Placental epithelial cell (primary cell): ENCODE results near the gene GIT2. TPM values are rescaled to one million over a fixed set of nuclear protein-coding genes. Genes with fewer than 3 reads are reported as not detected.

ENCODE experiments used
- total RNA-seq: library from RNA; depleted of rRNA; stranded (reverse); fragments of >200 nt; gene quantifications from 2 replicates; pipeline ENCODE4 v1.2.3, GENCODE V29; 2012

Gene GIT2, protein sequence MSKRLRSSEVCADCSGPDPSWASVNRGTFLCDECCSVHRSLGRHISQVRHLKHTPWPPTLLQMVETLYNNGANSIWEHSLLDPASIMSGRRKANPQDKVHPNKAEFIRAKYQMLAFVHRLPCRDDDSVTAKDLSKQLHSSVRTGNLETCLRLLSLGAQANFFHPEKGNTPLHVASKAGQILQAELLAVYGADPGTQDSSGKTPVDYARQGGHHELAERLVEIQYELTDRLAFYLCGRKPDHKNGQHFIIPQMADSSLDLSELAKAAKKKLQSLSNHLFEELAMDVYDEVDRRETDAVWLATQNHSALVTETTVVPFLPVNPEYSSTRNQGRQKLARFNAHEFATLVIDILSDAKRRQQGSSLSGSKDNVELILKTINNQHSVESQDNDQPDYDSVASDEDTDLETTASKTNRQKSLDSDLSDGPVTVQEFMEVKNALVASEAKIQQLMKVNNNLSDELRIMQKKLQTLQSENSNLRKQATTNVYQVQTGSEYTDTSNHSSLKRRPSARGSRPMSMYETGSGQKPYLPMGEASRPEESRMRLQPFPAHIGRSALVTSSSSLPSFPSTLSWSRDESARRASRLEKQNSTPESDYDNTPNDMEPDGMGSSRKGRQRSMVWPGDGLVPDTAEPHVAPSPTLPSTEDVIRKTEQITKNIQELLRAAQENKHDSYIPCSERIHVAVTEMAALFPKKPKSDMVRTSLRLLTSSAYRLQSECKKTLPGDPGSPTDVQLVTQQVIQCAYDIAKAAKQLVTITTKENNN
- 29.4 and 33.3 TPM in 2 replicates for total RNA-seq

GRCh38 chr12:109995686-109996482, at the start of gene GIT2:
GIT2 (minus strand) TSS chr12:109996368; CDS start chr12:109996224, 144 bp downstream.

DNA sequence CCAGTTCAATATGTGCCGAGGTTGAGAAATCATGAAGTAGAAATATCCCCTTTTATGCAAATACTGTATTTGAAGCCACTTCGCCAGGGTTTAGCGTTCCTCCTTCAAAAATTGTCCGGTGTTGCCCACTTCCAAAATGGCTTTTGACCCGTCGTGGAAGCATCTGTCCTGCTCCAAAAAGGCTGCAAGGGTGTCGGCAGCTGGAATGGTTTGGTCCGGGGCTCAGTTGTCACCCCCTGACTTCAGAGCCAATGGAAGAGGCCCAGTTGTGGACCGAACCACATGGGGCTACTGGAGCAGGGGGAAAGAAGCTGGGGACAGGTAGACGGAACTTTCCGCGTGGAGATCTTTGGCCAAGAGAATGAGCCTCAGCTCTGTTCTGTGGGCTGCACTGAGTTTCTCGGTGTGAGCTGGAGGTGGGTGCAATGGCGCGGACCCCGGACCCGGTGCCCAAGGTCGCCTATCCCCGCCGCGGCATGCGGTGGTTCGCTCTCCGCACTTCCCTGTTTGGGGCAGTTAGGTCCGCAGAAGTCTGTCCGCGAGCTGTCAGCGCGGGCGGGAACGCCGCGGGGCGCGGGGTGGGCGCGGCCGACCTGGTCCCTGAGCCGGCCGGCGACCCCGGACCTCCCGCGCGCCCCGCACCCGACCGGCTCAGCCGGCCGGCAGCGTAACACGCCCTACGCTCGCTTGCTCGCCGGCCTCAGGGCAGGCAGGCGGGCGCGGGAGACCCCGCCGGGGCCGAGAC, 2.9 kb upstream of the GIT2 start, which contains the start of gene ANKRD13A:
Gene ANKRD13A (plus strand): TSS at position 527 of the 745 bp plus-strand sequence. CDS start 259 bp downstream, outside the sequence.

GRCh38 chr12:109899783-109900751, 96.1 kb downstream of the GIT2 start, which contains the start of gene TCHP:
TCHP (plus strand) TSS chr12:109900274; CDS start chr12:109903027, 2,753 bp downstream.

DNA sequence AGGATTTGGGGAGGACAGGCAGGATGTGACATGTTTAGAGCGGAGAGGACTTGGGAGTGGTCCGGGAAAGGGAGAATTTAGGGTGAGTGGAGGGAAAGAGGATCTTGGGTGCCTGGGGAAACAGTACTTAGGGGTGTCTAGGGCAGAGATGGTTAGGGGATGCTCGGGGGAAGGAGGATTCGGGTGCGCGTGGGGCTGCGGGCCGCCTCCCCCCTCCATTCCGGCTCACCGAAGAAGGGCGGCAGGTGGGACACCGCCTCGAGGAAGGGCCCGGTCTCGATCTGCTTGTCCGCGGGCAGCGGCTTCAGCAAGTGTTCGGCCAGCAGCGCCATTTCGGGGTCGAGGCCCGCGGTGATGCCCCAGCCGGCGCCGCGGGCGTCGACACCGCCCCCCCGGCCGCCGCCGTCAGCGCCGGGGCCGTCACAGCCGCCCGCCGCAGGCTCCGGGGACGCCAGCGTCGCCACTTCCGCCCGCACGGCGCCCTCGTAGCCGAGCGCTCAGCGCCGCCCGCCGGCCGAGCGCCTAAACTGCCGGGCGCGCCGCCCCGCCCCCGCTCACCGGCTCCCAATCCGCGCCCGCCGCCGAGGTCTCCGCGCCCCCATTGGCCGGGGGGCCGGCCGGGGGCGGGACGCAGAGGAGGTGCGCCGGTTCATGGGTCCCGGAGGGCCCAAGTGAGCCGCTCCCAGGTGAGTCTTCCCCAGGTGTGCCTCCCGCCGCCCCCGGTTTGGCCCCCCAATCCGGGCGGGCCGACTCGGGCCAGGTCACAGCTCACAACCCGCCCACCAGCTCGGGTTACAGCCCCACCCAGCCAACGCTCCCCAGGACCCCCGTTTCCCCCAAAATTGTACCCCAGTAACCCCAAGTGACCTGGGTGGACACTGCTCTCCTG, 115.9 kb downstream of the GIT2 start, which contains the start of gene GLTP:
Gene GLTP (minus strand): TSS at position 499 of the 889 bp plus-strand sequence. CDS start 167 bp downstream, at position 332.

Other genes with a start within 250 kb of the GIT2 start
- gene TRPV4, start 163.0 kb downstream of the GIT2 start, total RNA-seq: 2.5 and 2.7 TPM in 2 replicates
- 25.5 and 47.1 TPM in 2 replicates for gene GLTP, start 115.8 kb downstream of the GIT2 start, total RNA-seq
- 6.3 and 9.4 TPM in 2 replicates for gene TCHP, start 96.1 kb downstream of the GIT2 start, total RNA-seq
- 53.0 and 83.9 TPM in 2 replicates for gene ANKRD13A, start 3.1 kb upstream of the GIT2 start, total RNA-seq
- 10.0 and 16.1 TPM in 2 replicates for gene C12orf76, start 52.2 kb upstream of the GIT2 start, total RNA-seq
- 6.4 and 14.9 TPM in 2 replicates for gene IFT81, start 128.0 kb upstream of the GIT2 start, total RNA-seq